ENCODE results near the gene HOOK1.
"Not testable (repeated sequence)": the region's sequence is repeated elsewhere in the genome, so short reads cannot be mapped to it uniquely, and the experiment has no call there.

HOOK1 gene

GRCh38 chr1:59885160-59885832 is 70.5 kb downstream of the HOOK1 start:
- no peaks in the 10 kb centered on the region for H3K36me3 Mint-ChIP-seq (ENCODE audit: low read depth)
- H3K9me3 Mint-ChIP-seq, result peaks cover 7% of the 10 kb centered on the region
- H3K27ac Mint-ChIP-seq, result no peak overlapping the region
- H3K4me3 Mint-ChIP-seq, result no peak overlapping the region
- DNase-seq (ENCODE audit: low spot score), result no peak
- H3K4me1 Mint-ChIP-seq (ENCODE audit: low read depth), result no peaks in the 10 kb centered on the region
- H3K27me3 Mint-ChIP-seq (ENCODE audit: low read depth), result peaks cover 8% of the 10 kb centered on the region

- peaks cover 8% of the 10 kb centered on the region for H3K4me1 Mint-ChIP-seq (ENCODE audit: low read depth)
- peak overlapping the region; percentile 28 for H3K4me3 Mint-ChIP-seq
- H3K27ac Mint-ChIP-seq, result peak overlapping the region; percentile 28
- H3K27me3 Mint-ChIP-seq (ENCODE audit: low read depth), result no peaks in the 10 kb centered on the region
- H3K9me3 Mint-ChIP-seq, result peaks cover 7% of the 10 kb centered on the region
- no peaks in the 10 kb centered on the region for H3K36me3 Mint-ChIP-seq (ENCODE audit: low read depth)
- no peak for DNase-seq (ENCODE audit: low spot score)
Observed at GRCh38 chr1:59892841-59893811, 78.4 kb downstream of the HOOK1 start.

DNA sequence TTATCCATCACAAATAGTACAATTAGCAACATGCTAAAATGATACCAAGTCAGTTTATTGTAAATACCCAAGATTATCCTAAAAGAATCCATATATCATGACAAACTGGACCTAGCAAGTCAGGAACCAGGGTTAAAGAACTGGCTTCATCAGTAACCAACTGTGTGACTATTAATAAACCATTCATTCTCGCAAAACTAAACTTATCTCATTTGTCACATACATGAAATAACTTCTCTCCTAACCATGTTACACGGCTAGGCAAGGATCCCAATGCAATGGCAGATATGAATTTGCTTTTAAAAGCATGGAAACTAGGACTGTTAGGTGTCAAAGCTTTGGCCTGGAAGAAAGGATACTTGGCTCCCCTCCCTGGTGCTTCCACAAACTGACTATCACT is 82.4 kb downstream of the HOOK1 start:
- no peak for DNase-seq (ENCODE audit: low spot score)
- no peaks in the 10 kb centered on the region for H3K36me3 Mint-ChIP-seq (ENCODE audit: low read depth)
- no peaks in the 10 kb centered on the region for H3K27me3 Mint-ChIP-seq (ENCODE audit: low read depth)
- H3K4me1 Mint-ChIP-seq (ENCODE audit: low read depth), result peaks cover 8% of the 10 kb centered on the region
- H3K4me3 Mint-ChIP-seq, result no peak overlapping the region
- no peak overlapping the region for H3K27ac Mint-ChIP-seq
- H3K9me3 Mint-ChIP-seq, result no peaks in the 10 kb centered on the region

GRCh38 chr1:59898927-59899326 is 84.2 kb downstream of the HOOK1 start:
- H3K4me3 Mint-ChIP-seq, result no peak overlapping the region
- no peaks in the 10 kb centered on the region for H3K27me3 Mint-ChIP-seq (ENCODE audit: low read depth)
- no peaks in the 10 kb centered on the region for H3K9me3 Mint-ChIP-seq
- no peak overlapping the region for H3K27ac Mint-ChIP-seq
- no peaks in the 10 kb centered on the region for H3K4me1 Mint-ChIP-seq (ENCODE audit: low read depth)
- DNase-seq (ENCODE audit: low spot score), result no peak
- no peaks in the 10 kb centered on the region for H3K36me3 Mint-ChIP-seq (ENCODE audit: low read depth)

GRCh38 chr1:59900640-59901039 is 85.9 kb downstream of the HOOK1 start:
- H3K4me3 Mint-ChIP-seq, result no peak overlapping the region
- no peaks in the 10 kb centered on the region for H3K27me3 Mint-ChIP-seq (ENCODE audit: low read depth)
- H3K9me3 Mint-ChIP-seq, result no peaks in the 10 kb centered on the region
- DNase-seq (ENCODE audit: low spot score), result no peak
- H3K4me1 Mint-ChIP-seq (ENCODE audit: low read depth), result no peaks in the 10 kb centered on the region
- no peaks in the 10 kb centered on the region for H3K36me3 Mint-ChIP-seq (ENCODE audit: low read depth)
- no peak overlapping the region for H3K27ac Mint-ChIP-seq

GRCh38 chr1:59901770-59902388 is 87.1 kb downstream of the HOOK1 start:
- H3K9me3 Mint-ChIP-seq, result no peaks in the 10 kb centered on the region
- H3K27ac Mint-ChIP-seq, result no peak overlapping the region
- no peak overlapping the region for H3K4me3 Mint-ChIP-seq
- H3K36me3 Mint-ChIP-seq (ENCODE audit: low read depth), result no peaks in the 10 kb centered on the region
- H3K4me1 Mint-ChIP-seq (ENCODE audit: low read depth), result no peaks in the 10 kb centered on the region
- no peaks in the 10 kb centered on the region for H3K27me3 Mint-ChIP-seq (ENCODE audit: low read depth)
- DNase-seq (ENCODE audit: low spot score), result no peak

GRCh38 chr1:59903141-59903754 is 88.5 kb downstream of the HOOK1 start:
- DNase-seq (ENCODE audit: low spot score), result no peak
- Mint-ChIP-seq H3K36me3 (ENCODE audit: low read depth) (no peaks in the 10 kb centered on the region), H3K27ac (no peak overlapping the region), H3K9me3 (no peaks in the 10 kb centered on the region), H3K4me3 (no peak overlapping the region), H3K27me3 (ENCODE audit: low read depth) (no peaks in the 10 kb centered on the region), H3K4me1 (ENCODE audit: low read depth) (no peaks in the 10 kb centered on the region)

DNA sequence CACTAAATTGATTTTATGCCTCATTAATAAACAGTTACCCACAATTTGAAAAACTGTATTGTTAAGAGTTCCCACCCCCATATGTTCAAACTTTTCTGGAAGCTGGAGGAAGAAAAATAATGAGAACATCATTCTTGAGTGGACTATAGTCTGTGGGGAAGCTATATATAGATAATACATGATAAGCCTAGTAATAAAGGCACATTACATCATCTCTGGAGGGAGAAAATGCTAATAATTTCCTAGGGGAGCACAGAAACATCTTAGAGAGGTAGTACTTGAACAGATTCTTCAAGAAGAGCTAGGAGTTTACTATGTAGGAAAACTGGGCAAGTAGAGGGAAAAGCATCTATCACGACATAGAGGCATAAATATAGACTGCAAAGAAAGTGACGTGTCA is 92.2 kb downstream of the HOOK1 start:
- Mint-ChIP-seq H3K9me3 (no peaks in the 10 kb centered on the region), H3K27ac (no peak overlapping the region), H3K27me3 (ENCODE audit: low read depth) (no peaks in the 10 kb centered on the region), H3K4me1 (ENCODE audit: low read depth) (no peaks in the 10 kb centered on the region), H3K4me3 (no peak overlapping the region), H3K36me3 (ENCODE audit: low read depth) (no peaks in the 10 kb centered on the region)
- no peak for DNase-seq (ENCODE audit: low spot score)

- Mint-ChIP-seq H3K36me3 (ENCODE audit: low read depth) (no peaks in the 10 kb centered on the region), H3K27ac (no peak overlapping the region), H3K4me1 (ENCODE audit: low read depth) (no peaks in the 10 kb centered on the region), H3K4me3 (no peak overlapping the region), H3K27me3 (ENCODE audit: low read depth) (no peaks in the 10 kb centered on the region), H3K9me3 (no peaks in the 10 kb centered on the region)
- DNase-seq (ENCODE audit: low spot score), result no peak
Observed at GRCh38 chr1:59908084-59908483, 93.3 kb downstream of the HOOK1 start.

- H3K9me3 Mint-ChIP-seq, result no peaks in the 10 kb centered on the region
- H3K36me3 Mint-ChIP-seq (ENCODE audit: low read depth), result no peaks in the 10 kb centered on the region
- no peak for DNase-seq (ENCODE audit: low spot score)
- H3K27me3 Mint-ChIP-seq (ENCODE audit: low read depth), result peaks cover 3% of the 10 kb centered on the region
- H3K4me1 Mint-ChIP-seq (ENCODE audit: low read depth), result no peaks in the 10 kb centered on the region
- no peak overlapping the region for H3K27ac Mint-ChIP-seq
- no peak overlapping the region for H3K4me3 Mint-ChIP-seq
Observed at GRCh38 chr1:59908682-59909081, 93.9 kb downstream of the HOOK1 start.

- H3K4me3 Mint-ChIP-seq; H3K4me1 Mint-ChIP-seq (ENCODE audit: low read depth); H3K27me3 Mint-ChIP-seq (ENCODE audit: low read depth); H3K9me3 Mint-ChIP-seq; H3K27ac Mint-ChIP-seq; DNase-seq (ENCODE audit: low spot score); H3K36me3 Mint-ChIP-seq (ENCODE audit: low read depth): not testable (repeated sequence)
Observed at GRCh38 chr1:59914791-59915286, 100.1 kb downstream of the HOOK1 start.

- H3K36me3 Mint-ChIP-seq (ENCODE audit: low read depth), result no peaks in the 10 kb centered on the region
- H3K27me3 Mint-ChIP-seq (ENCODE audit: low read depth), result peaks cover 7% of the 10 kb centered on the region
- H3K27ac Mint-ChIP-seq, result no peak overlapping the region
- peaks cover 2% of the 10 kb centered on the region for H3K4me1 Mint-ChIP-seq (ENCODE audit: low read depth)
- H3K4me3 Mint-ChIP-seq, result no peak overlapping the region
- H3K9me3 Mint-ChIP-seq, result no peaks in the 10 kb centered on the region
- DNase-seq (ENCODE audit: low spot score), result no peak
Observed at GRCh38 chr1:59915516-59915915, 100.8 kb downstream of the HOOK1 start.

DNA sequence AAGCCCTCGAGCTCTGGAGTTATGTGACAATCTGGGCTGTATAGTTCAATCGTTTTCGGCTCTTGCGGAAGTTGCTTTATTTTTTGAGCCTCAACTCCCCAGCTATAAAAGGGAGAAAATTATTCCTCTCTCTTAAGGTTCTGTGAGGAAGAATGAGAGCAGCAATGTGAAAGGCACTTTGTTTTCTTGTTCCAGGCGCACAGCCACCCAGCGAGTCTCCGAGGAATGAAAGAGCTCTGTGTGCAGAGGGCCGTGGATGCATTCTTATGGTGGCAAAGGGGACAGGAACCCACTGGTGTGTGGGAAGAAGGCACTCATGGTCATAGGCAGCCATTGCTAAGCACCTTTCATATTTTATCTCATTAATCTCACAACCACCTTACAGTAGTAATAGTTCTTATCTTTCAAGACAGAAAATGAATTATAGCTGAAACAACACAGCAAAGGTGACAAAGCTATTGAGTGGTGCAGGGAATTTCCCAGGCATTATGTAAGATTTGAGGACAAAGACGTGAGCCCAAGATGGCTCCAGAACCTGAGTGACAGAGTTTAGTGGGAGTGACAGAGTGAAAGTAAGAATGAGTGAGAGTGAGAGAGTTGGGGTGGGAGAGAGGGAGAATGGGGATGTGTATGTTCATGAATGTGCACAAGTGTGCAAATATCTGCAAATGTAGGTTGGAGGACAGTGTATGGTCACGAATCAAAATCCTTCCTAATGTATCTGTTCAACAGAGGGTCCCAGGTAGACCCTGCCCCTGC is 102.5 kb downstream of the HOOK1 start:
- DNase-seq (ENCODE audit: low spot score), result no peak
- H3K27me3 Mint-ChIP-seq (ENCODE audit: low read depth), result peaks cover 7% of the 10 kb centered on the region
- no peak overlapping the region for H3K4me3 Mint-ChIP-seq
- no peaks in the 10 kb centered on the region for H3K9me3 Mint-ChIP-seq
- H3K27ac Mint-ChIP-seq, result no peak overlapping the region
- H3K36me3 Mint-ChIP-seq (ENCODE audit: low read depth), result no peaks in the 10 kb centered on the region
- peaks cover 2% of the 10 kb centered on the region for H3K4me1 Mint-ChIP-seq (ENCODE audit: low read depth)

Measured in T-helper 2 cell treated with Interferon-gamma antibody and Interleukin-4, amounts not matched to agents 5 μg/mL and 100 μg/mL, for 36 hours (primary cell).